Osteocyte (in vitro differentiated cells): ENCODE results near the gene C1orf167. TPM values are rescaled to one million over a fixed set of nuclear protein-coding genes. Genes with fewer than 3 reads are reported as not detected.

Experiments
- DNase-seq: peaks from one replicate; pipeline ENCODE4 v3.0.0; 2021; ENCODE audit warnings: mixed read lengths; ENCODE audit not compliant: unreplicated experiment; ENCODE audit errors: extremely low spot score
- H3K27ac Mint-ChIP-seq: one replicate; pipeline ENCODE4 v1.8.0; 2021; ENCODE audit warnings: mild to moderate bottlenecking, mixed read lengths; ENCODE audit not compliant: unreplicated experiment
- H3K27me3 Mint-ChIP-seq: one replicate; pipeline ENCODE4 v1.8.0; 2021; ENCODE audit warnings: mixed read lengths; ENCODE audit not compliant: unreplicated experiment
- H3K36me3 Mint-ChIP-seq: one replicate; pipeline ENCODE4 v1.8.0; 2021; ENCODE audit warnings: mixed read lengths; ENCODE audit not compliant: unreplicated experiment
- H3K4me1 Mint-ChIP-seq: one replicate; pipeline ENCODE4 v1.8.0; 2021; ENCODE audit warnings: mixed read lengths; ENCODE audit not compliant: unreplicated experiment
- H3K4me3 Mint-ChIP-seq: one replicate; pipeline ENCODE4 v1.8.0; 2021; ENCODE audit warnings: mild to moderate bottlenecking, moderate library complexity, mixed read lengths; ENCODE audit not compliant: unreplicated experiment
- H3K9me3 Mint-ChIP-seq: one replicate; pipeline ENCODE4 v1.8.0; 2021; ENCODE audit warnings: mixed read lengths; ENCODE audit not compliant: unreplicated experiment
- CTCF ChIP-seq: fragments of 200-600 bp; sonication (generic); IDR thresholded peaks from 2 replicates; pipeline ENCODE4 v1.5.0; 2021; ENCODE audit warnings: antibody characterized with exemption, mild to moderate bottlenecking, moderate library complexity
- total RNA-seq: library from RNA; stranded (reverse); gene quantifications from 2 replicates; pipeline ENCODE4 v1.2.1, GENCODE V29; 2021

The C1orf167 gene
- total RNA-seq, 1 donor from 2014 or later = not detected

- peaks cover 4% of the 10 kb centered on the region for H3K27me3 Mint-ChIP-seq
- no peaks in the 10 kb centered on the region for H3K9me3 Mint-ChIP-seq
- H3K27ac Mint-ChIP-seq = no peak overlapping the region
- no peaks in the 10 kb centered on the region for H3K36me3 Mint-ChIP-seq
- H3K4me3 Mint-ChIP-seq = no peak overlapping the region
- H3K4me1 Mint-ChIP-seq = peaks cover 4% of the 10 kb centered on the region
- DNase-seq = no peak
- no peak for TF ChIP-seq CTCF
These were observed 36.4 kb upstream of the C1orf167 start for GRCh38 chr1:11725616-11726015.

GRCh38 chr1:11727119-11727518 lies 34.9 kb upstream of the C1orf167 start:
- Mint-ChIP-seq H3K27me3 (peaks cover 4% of the 10 kb centered on the region), H3K9me3 (no peaks in the 10 kb centered on the region), H3K27ac (no peak overlapping the region), H3K4me3 (no peak overlapping the region), H3K4me1 (peaks cover 11% of the 10 kb centered on the region), H3K36me3 (no peaks in the 10 kb centered on the region)
- TF ChIP-seq CTCF = no peak
- DNase-seq = no peak

GRCh38 chr1:11728126-11728806 lies 33.7 kb upstream of the C1orf167 start:
- no peak for DNase-seq
- Mint-ChIP-seq H3K27ac (no peak overlapping the region), H3K27me3 (peaks cover 4% of the 10 kb centered on the region), H3K4me3 (no peak overlapping the region), H3K9me3 (no peaks in the 10 kb centered on the region), H3K4me1 (peaks cover 12% of the 10 kb centered on the region), H3K36me3 (no peaks in the 10 kb centered on the region)
- no peak for TF ChIP-seq CTCF

- DNase-seq = no peak
- TF ChIP-seq CTCF = no peak
- Mint-ChIP-seq H3K4me3 (no peak overlapping the region), H3K36me3 (no peaks in the 10 kb centered on the region), H3K4me1 (peaks cover 12% of the 10 kb centered on the region), H3K9me3 (no peaks in the 10 kb centered on the region), H3K27me3 (peaks cover 4% of the 10 kb centered on the region), H3K27ac (no peak overlapping the region)
These were observed 32.9 kb upstream of the C1orf167 start for GRCh38 chr1:11729155-11729497.

GRCh38 chr1:11729498-11730428 lies 32.2 kb upstream of the C1orf167 start:
- Mint-ChIP-seq H3K9me3 (no peaks in the 10 kb centered on the region), H3K27me3 (peaks cover 4% of the 10 kb centered on the region), H3K27ac (no peak overlapping the region), H3K4me3 (no peak overlapping the region), H3K4me1 (peaks cover 12% of the 10 kb centered on the region), H3K36me3 (no peaks in the 10 kb centered on the region)
- no peak for TF ChIP-seq CTCF
- DNase-seq = no peak
